SK-N-MC (cell line): ENCODE measurements around the gene AFF4.
"Not testable (repeated sequence)": the region's sequence is repeated elsewhere in the genome, so short reads cannot be mapped to it uniquely, and the experiment has no call there.

Experiments
- EZH2 ChIP-seq: fragments of 200-600 bp; sonication (generic); IDR thresholded peaks from one replicate; pipeline ENCODE4 v1.6.1; 2017; ENCODE audit warnings: antibody characterized with exemption
- FOXP2 ChIP-seq: optimal IDR thresholded peaks from 2 replicates; pipeline ENCODE3; 2011; ENCODE audit warnings: mild to moderate bottlenecking, moderate library complexity; ENCODE audit not compliant: insufficient read depth; ENCODE audit errors: extremely low read length, control extremely low read depth
- POLR2AphosphoS5 ChIP-seq: IDR thresholded peaks from 2 replicates; pipeline ENCODE4 v1.6.1; 2012; ENCODE audit warnings: mild to moderate bottlenecking, low read depth, low read length, borderline replicate concordance

DNA sequence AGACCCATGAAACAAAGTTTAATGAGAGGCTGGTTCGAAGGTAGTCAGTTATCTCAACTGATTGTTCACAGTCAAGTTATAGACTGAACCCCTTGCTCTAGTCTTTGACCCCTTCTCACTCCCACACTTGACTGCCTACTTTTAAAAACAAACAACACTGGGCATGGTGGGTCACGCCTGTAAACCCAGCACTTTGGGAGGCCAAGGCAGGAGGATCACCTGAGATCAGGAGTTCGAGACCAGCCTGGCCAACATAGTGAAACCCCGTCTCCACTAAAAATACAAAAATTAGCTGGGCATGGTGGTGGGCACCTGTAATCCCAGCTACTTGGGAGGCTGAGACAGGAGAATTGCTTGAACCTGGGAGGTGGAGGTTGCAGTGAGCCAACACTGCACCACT, 18.1 kb downstream of the AFF4 start:
- not testable (repeated sequence) for TF ChIP-seq POLR2AphosphoS5, EZH2, FOXP2
